ENCODE measurements around the gene LRRC8C. TPM values are rescaled to one million over a fixed set of nuclear protein-coding genes. Genes with fewer than 3 reads are reported as not detected.
A peak's percentile ranks its signal among the peaks of the same experiment; 100 is the strongest.

The LRRC8C gene
- total RNA-seq, 4 donors from 2014 or later = 4.4 to 11.0 (median 8.2) TPM

GRCh38 chr1:89641781-89642180 lies 8.9 kb downstream of the LRRC8C start:
- no peak for DNase-seq
- intact Hi-C loops (cut with DNase I) = no loop called here
- Histone ChIP-seq H3K4me3 (replicated peaks in 1 of 3) (no peak overlapping the region), H3K27me3 (no peaks in the 10 kb centered on the region), H3K27ac (no peak overlapping the region), H3K9me3 (no peaks in the 10 kb centered on the region), H3K36me3 (no peaks in the 10 kb centered on the region), H3K4me1 (no peaks in the 10 kb centered on the region)
- no peak for TF ChIP-seq CTCF (IDR thresholded peaks at IDR 0.05)
- no peak for TF ChIP-seq POLR2A (IDR thresholded peaks at IDR 0.05)
- WGBS, 2 donors = 88% methylated on average over 4 of the region's 4 CpGs

DNA sequence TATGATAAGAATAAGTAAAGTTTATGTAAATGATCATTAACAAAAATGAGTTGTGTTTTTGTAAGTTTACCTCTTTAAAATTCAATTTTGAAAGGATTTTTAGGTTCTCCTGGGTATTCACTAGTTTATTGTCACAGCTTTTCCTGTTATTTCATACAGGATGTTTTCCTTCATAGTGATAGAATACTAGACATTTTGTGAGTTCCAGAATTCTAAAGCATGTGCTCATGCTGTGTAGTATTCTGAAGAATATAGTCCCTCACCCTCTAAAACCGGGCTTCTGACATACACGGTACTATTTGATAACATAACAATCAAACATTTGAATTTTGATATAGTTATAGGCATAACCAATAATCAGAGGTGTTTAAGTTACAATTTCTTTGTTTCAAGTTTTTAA lies 10.7 kb downstream of the LRRC8C start:
- peak overlapping the region in 1 of 3 donors; percentile 20 for H3K27ac ChIP-seq
- WGBS, 2 donors = 80 to 81% methylated on average over 2 of the region's 2 CpGs
- intact Hi-C loops (cut with DNase I) = no loop called here
- no peak for DNase-seq
- H3K4me1 ChIP-seq = no peaks in the 10 kb centered on the region
- no peaks in the 10 kb centered on the region for H3K27me3 ChIP-seq
- no peaks in the 10 kb centered on the region for H3K9me3 ChIP-seq
- no peak overlapping the region for H3K4me3 ChIP-seq (replicated peaks in 1 of 3)
- TF ChIP-seq POLR2A (IDR thresholded peaks at IDR 0.05) (no peak), CTCF (IDR thresholded peaks at IDR 0.05) (no peak)
- H3K36me3 ChIP-seq = no peaks in the 10 kb centered on the region

DNA sequence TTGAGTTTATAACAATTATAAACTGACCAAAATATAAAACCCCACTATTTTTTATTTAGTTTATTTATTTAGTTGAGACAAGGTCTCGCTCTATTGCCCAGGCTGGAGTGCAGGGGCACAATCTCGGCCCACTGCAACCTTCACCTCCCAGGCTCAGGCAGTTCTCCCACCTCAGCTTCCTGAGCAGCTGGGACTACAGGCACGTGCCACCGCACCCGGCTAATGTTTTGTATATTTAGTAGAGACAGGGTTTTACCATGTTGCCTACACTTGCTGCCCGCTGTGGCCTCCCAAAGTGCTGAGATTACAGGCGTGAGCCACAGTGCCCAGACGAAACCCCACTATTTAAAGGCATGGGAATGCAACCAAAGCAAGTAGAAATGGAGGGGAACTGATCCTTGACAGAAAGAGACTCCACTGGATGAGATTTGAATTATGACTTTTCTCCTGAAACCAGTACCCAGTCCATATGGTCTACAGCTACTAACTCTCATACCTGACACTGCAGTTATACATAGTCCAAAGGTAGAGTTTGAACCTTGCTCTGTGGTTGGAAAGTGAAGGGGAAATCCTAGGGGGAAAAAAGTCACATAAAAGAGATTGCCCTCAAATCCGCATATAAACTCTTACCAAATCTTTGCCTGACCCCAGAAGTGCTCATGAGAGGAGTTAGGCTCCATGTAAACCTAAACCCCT lies 11.3 kb downstream of the LRRC8C start:
- H3K27me3 ChIP-seq = no peaks in the 10 kb centered on the region
- H3K36me3 ChIP-seq = no peaks in the 10 kb centered on the region
- intact Hi-C loops (cut with DNase I) = no loop called here
- H3K4me3 ChIP-seq (replicated peaks in 1 of 3) = no peak overlapping the region
- H3K27ac ChIP-seq = no peak overlapping the region
- TF ChIP-seq POLR2A (IDR thresholded peaks at IDR 0.05) = no peak
- TF ChIP-seq CTCF (IDR thresholded peaks at IDR 0.05) = no peak
- no peak for DNase-seq
- no peaks in the 10 kb centered on the region for H3K4me1 ChIP-seq
- 73 to 78% methylated on average over 9 of the region's 9 CpGs for WGBS, 2 donors
- no peaks in the 10 kb centered on the region for H3K9me3 ChIP-seq

DNA sequence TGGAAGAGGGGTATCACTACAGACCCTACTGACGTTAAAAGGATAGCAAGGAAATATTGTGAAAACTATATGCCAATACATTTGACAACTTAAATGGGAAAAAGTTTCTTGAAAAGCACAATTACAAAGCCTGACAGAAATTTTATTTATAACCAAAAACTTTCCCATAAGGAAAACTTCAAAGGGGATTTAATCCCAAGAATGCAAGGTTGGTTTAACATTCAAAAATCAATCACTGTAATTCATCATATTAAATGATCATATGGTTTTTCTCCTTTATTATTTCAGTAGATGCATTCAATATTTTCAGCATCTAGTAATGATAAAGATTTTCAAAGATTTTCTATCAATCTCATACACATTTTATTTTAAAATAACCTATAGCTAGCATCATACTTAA lies 13.3 kb downstream of the LRRC8C start:
- TF ChIP-seq POLR2A (IDR thresholded peaks at IDR 0.05) = no peak
- no peak for TF ChIP-seq CTCF (IDR thresholded peaks at IDR 0.05)
- WGBS, 2 donors = 55 to 94% methylated on average over 1 of the region's 1 CpG
- no peak for DNase-seq
- Histone ChIP-seq H3K9me3 (no peaks in the 10 kb centered on the region), H3K4me1 (no peaks in the 10 kb centered on the region), H3K27me3 (no peaks in the 10 kb centered on the region), H3K27ac (no peak overlapping the region), H3K36me3 (no peaks in the 10 kb centered on the region), H3K4me3 (replicated peaks in 1 of 3) (no peak overlapping the region)
- intact Hi-C loops (cut with DNase I) = no loop called here

DNA sequence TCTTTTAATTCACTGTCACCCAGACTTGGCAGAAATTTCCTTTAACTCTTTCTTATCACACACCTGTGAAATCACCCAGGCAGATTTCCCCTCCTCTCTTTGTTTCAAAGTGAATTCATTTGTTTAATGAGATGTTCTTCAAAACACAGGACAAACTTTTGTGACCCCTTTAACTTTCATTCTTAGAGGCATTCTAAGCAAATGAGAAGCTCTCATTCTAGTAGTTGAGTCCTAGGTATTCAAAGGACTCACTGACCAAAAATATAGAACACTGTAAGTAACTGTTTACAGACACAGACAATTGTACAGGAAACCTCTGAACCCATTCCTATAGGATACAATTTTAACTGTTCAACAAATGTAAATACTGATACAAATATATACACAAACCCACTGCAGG lies 16.9 kb downstream of the LRRC8C start:
- Histone ChIP-seq H3K27me3 (no peaks in the 10 kb centered on the region), H3K4me1 (no peaks in the 10 kb centered on the region), H3K4me3 (replicated peaks in 1 of 3) (no peak overlapping the region), H3K9me3 (no peaks in the 10 kb centered on the region), H3K27ac (no peak overlapping the region), H3K36me3 (no peaks in the 10 kb centered on the region)
- DNase-seq = no peak
- TF ChIP-seq POLR2A (IDR thresholded peaks at IDR 0.05) = no peak
- TF ChIP-seq CTCF (IDR thresholded peaks at IDR 0.05) = no peak
- intact Hi-C loops (cut with DNase I) = no loop called here

Data from thyroid gland (tissue), 4 donors.